ENCODE measurements around the gene KLHL18.

DNA sequence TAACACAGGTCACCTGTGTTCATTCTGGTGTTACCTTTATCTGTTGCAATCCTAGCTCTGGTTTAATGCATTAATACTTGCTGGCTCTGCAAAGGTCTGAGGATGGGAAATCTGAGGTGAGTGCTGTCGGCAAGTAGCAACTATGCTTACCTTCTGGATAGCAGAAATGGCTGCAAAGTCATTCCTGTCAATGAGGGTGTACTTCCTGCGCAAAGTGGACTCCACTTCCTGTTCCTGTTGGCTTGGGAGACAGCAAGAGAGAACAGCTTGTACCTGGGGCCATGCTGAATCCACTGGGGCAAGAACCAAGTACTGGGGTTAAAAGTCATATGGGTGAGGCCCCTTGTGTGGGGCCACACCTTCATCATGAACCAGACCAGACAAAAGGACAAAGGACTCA is 37.5 kb upstream of the KLHL18 start:
- TF ChIP-seq, protein P1, sequence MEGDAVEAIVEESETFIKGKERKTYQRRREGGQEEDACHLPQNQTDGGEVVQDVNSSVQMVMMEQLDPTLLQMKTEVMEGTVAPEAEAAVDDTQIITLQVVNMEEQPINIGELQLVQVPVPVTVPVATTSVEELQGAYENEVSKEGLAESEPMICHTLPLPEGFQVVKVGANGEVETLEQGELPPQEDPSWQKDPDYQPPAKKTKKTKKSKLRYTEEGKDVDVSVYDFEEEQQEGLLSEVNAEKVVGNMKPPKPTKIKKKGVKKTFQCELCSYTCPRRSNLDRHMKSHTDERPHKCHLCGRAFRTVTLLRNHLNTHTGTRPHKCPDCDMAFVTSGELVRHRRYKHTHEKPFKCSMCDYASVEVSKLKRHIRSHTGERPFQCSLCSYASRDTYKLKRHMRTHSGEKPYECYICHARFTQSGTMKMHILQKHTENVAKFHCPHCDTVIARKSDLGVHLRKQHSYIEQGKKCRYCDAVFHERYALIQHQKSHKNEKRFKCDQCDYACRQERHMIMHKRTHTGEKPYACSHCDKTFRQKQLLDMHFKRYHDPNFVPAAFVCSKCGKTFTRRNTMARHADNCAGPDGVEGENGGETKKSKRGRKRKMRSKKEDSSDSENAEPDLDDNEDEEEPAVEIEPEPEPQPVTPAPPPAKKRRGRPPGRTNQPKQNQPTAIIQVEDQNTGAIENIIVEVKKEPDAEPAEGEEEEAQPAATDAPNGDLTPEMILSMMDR (IDR thresholded peaks at IDR 0.05; ENCODE audit: poor library complexity, severe bottlenecking) = no peak
- TF ChIP-seq EZH2 (IDR thresholded peaks at IDR 0.05; ENCODE audit: borderline replicate concordance, insufficient read depth, low read length, poor library complexity, severe bottlenecking) (no peak), POLR2AphosphoS5 (IDR thresholded peaks at IDR 0.05) (no peak), MXI1 (conservative IDR thresholded peaks at IDR 0.05; ENCODE audit: poor library complexity, severe bottlenecking) (no peak), TAF1 (IDR thresholded peaks at IDR 0.05; ENCODE audit: low read depth) (no peak), SMC3 (conservative IDR thresholded peaks at IDR 0.05; ENCODE audit: poor library complexity) (no peak), RAD21 (conservative IDR thresholded peaks at IDR 0.05) (no peak)
- TF ChIP-seq, protein P2, sequence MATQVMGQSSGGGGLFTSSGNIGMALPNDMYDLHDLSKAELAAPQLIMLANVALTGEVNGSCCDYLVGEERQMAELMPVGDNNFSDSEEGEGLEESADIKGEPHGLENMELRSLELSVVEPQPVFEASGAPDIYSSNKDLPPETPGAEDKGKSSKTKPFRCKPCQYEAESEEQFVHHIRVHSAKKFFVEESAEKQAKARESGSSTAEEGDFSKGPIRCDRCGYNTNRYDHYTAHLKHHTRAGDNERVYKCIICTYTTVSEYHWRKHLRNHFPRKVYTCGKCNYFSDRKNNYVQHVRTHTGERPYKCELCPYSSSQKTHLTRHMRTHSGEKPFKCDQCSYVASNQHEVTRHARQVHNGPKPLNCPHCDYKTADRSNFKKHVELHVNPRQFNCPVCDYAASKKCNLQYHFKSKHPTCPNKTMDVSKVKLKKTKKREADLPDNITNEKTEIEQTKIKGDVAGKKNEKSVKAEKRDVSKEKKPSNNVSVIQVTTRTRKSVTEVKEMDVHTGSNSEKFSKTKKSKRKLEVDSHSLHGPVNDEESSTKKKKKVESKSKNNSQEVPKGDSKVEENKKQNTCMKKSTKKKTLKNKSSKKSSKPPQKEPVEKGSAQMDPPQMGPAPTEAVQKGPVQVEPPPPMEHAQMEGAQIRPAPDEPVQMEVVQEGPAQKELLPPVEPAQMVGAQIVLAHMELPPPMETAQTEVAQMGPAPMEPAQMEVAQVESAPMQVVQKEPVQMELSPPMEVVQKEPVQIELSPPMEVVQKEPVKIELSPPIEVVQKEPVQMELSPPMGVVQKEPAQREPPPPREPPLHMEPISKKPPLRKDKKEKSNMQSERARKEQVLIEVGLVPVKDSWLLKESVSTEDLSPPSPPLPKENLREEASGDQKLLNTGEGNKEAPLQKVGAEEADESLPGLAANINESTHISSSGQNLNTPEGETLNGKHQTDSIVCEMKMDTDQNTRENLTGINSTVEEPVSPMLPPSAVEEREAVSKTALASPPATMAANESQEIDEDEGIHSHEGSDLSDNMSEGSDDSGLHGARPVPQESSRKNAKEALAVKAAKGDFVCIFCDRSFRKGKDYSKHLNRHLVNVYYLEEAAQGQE (IDR thresholded peaks at IDR 0.05; ENCODE audit: borderline replicate concordance) = no peak
